GM13976 (cell line): ENCODE data around the gene CEP20.

Experiments used
- DNase-seq: peaks from one replicate; pipeline ENCODE4 v3.0.0; 2012; ENCODE audit warnings: low spot score
- in situ Hi-C: fragments of 300-500 bp; cut with MboI; formaldehyde crosslinking; loops from one replicate; pipeline ENCODE4 v1.12.0; 2022; ENCODE audit warnings: low sequenced_read_pairs, mixed read lengths, inconsistent platforms; ENCODE audit not compliant: unreplicated experiment
- TF ChIP-seq, protein P1 (sequence below): IDR thresholded peaks from 2 replicates; pipeline ENCODE4 v1.5.1; 2012; ENCODE audit warnings: borderline replicate concordance, mild to moderate bottlenecking; ENCODE audit not compliant: insufficient read depth; ENCODE audit errors: extremely low read depth, missing control alignments, control extremely low read depth

Gene CEP20

GRCh38 chr16:15817446-15817845, 71.0 kb downstream of the CEP20 start:
- DNase-seq: no peak
- TF ChIP-seq, protein P1, sequence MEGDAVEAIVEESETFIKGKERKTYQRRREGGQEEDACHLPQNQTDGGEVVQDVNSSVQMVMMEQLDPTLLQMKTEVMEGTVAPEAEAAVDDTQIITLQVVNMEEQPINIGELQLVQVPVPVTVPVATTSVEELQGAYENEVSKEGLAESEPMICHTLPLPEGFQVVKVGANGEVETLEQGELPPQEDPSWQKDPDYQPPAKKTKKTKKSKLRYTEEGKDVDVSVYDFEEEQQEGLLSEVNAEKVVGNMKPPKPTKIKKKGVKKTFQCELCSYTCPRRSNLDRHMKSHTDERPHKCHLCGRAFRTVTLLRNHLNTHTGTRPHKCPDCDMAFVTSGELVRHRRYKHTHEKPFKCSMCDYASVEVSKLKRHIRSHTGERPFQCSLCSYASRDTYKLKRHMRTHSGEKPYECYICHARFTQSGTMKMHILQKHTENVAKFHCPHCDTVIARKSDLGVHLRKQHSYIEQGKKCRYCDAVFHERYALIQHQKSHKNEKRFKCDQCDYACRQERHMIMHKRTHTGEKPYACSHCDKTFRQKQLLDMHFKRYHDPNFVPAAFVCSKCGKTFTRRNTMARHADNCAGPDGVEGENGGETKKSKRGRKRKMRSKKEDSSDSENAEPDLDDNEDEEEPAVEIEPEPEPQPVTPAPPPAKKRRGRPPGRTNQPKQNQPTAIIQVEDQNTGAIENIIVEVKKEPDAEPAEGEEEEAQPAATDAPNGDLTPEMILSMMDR: no peak
- in situ Hi-C loops: loop anchor here (10.0 to 25.0 kb wide), 2 partner anchors 63 to 995 kb away; no protein-coding TSS in a partner anchor

DNA sequence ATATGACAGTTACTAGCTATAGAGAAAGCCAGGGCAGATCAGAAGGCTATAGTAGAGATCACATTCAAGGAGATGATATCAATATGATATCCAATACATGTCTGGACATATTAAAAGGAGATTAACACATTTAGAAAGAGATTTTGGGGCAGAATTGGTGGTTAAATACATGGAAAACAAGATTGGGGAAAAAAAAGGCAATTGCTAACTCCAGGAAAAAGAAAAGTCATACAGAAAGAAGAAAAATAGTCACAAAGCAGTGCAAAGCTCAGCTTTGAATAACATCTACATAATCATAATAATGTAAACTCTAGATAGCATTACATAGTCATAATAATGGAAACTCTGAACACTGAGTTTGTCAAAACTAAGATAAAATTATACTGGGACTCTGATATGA, 72.2 kb downstream of the CEP20 start:
- TF ChIP-seq, protein P1: no peak
- no peak for DNase-seq
- in situ Hi-C loops: loop anchor here (10.0 to 25.0 kb wide), 2 partner anchors 61 to 996 kb away; no protein-coding TSS in a partner anchor
